H7 (cell line): ENCODE measurements around the gene ZC3H18. TPM values are rescaled to one million over a fixed set of nuclear protein-coding genes. Genes with fewer than 3 reads are reported as not detected.
A peak's percentile ranks its signal among the peaks of the same experiment; 100 is the strongest.

Experiments
- DNase-seq: peaks from one replicate; pipeline ENCODE4 v3.0.0; 2012
- H3K27me3 ChIP-seq: 2 replicates; pipeline ENCODE4 v1.6.0; 2011; ENCODE audit warnings: mild to moderate bottlenecking, low read length; ENCODE audit not compliant: control insufficient read depth, insufficient read depth
- H3K36me3 ChIP-seq: replicated peaks from 2 replicates; pipeline ENCODE4 v1.5.1; 2011; ENCODE audit warnings: low read length; ENCODE audit not compliant: control insufficient read depth, insufficient read depth
- H3K4me3 ChIP-seq: 2 replicates; pipeline ENCODE4 v1.5.1; 2011; ENCODE audit warnings: low read depth, mild to moderate bottlenecking, control low read depth, low read length, moderate library complexity; ENCODE audit not compliant: insufficient read depth
- total RNA-seq: library from RNA; depleted of rRNA; stranded (reverse); fragments of >200 nt; shearing (Covaris generic); gene quantifications from 2 replicates; pipeline ENCODE4 v1.2.3, GENCODE V29; 2014; rRNA removed

The ZC3H18 gene
- 19.5 and 20.0 TPM in 2 replicates for total RNA-seq

GRCh38 chr16:88569985-88570690, at the start of gene ZC3H18:
ZC3H18 (plus strand) TSS chr16:88570403; CDS start chr16:88577124, 6,721 bp downstream.
- Histone ChIP-seq H3K36me3 (peaks cover 4% of the 10 kb centered on the region; the same call in 1 of the 2 replicates), H3K27me3 (no peaks in the 10 kb centered on the region), H3K4me3 (peak within 1 kb of the TSS; percentile 86)
- peak; percentile 100 for DNase-seq

GRCh38 chr16:88521674-88522073, 48.5 kb upstream of the ZC3H18 start:
- no peak for DNase-seq
- Histone ChIP-seq H3K4me3 (no peak overlapping the region), H3K27me3 (no peaks in the 10 kb centered on the region), H3K36me3 (no peaks in the 10 kb centered on the region)

GRCh38 chr16:88522276-88522949, 47.8 kb upstream of the ZC3H18 start:
- Histone ChIP-seq H3K27me3 (no peaks in the 10 kb centered on the region), H3K4me3 (no peak overlapping the region), H3K36me3 (no peaks in the 10 kb centered on the region)
- no peak for DNase-seq

- Histone ChIP-seq H3K27me3 (no peaks in the 10 kb centered on the region), H3K36me3 (no peaks in the 10 kb centered on the region), H3K4me3 (no peak overlapping the region)
- DNase-seq, result no peak
Observed at GRCh38 chr16:88523309-88524161, 46.7 kb upstream of the ZC3H18 start.

- Histone ChIP-seq H3K36me3 (no peaks in the 10 kb centered on the region), H3K4me3 (no peak overlapping the region), H3K27me3 (no peaks in the 10 kb centered on the region)
- no peak for DNase-seq
Observed at GRCh38 chr16:88524274-88524972, 45.8 kb upstream of the ZC3H18 start.

- Histone ChIP-seq H3K4me3 (no peak overlapping the region), H3K27me3 (no peaks in the 10 kb centered on the region), H3K36me3 (no peaks in the 10 kb centered on the region)
- DNase-seq, result no peak
Observed at GRCh38 chr16:88524973-88525662, 45.1 kb upstream of the ZC3H18 start.

- H3K36me3 ChIP-seq, result no peaks in the 10 kb centered on the region; the same call in 1 of the 2 replicates
Observed at GRCh38 chr16:88525663-88525990, 44.6 kb upstream of the ZC3H18 start.

GRCh38 chr16:88526008-88526905, 43.9 kb upstream of the ZC3H18 start:
- no peaks in the 10 kb centered on the region; the same call in 1 of the 2 replicates for H3K36me3 ChIP-seq
- no peak for DNase-seq
- H3K27me3 ChIP-seq, result no peaks in the 10 kb centered on the region
- H3K4me3 ChIP-seq, result no peak overlapping the region

More at GRCh38 chr16:88525663-88525990, 44.6 kb upstream of the ZC3H18 start:
- H3K4me3 ChIP-seq, result no peak overlapping the region
- DNase-seq, result no peak
- no peaks in the 10 kb centered on the region for H3K27me3 ChIP-seq

GRCh38 chr16:88526906-88527185, 43.4 kb upstream of the ZC3H18 start:
- Histone ChIP-seq H3K4me3 (no peak overlapping the region), H3K36me3 (no peaks in the 10 kb centered on the region; the same call in 1 of the 2 replicates), H3K27me3 (no peaks in the 10 kb centered on the region)
- DNase-seq, result no peak

GRCh38 chr16:88527186-88527936, 42.8 kb upstream of the ZC3H18 start:
- Histone ChIP-seq H3K36me3 (no peaks in the 10 kb centered on the region; the same call in 1 of the 2 replicates), H3K27me3 (no peaks in the 10 kb centered on the region), H3K4me3 (no peak overlapping the region)
- peak; percentile 98 for DNase-seq

- H3K36me3 ChIP-seq, result no peaks in the 10 kb centered on the region; the same call in 1 of the 2 replicates
- no peak overlapping the region for H3K4me3 ChIP-seq
- H3K27me3 ChIP-seq, result no peaks in the 10 kb centered on the region
- no peak for DNase-seq
Observed at GRCh38 chr16:88527937-88528743, 42.1 kb upstream of the ZC3H18 start.

GRCh38 chr16:88528902-88529318, 41.3 kb upstream of the ZC3H18 start:
- no peaks in the 10 kb centered on the region; the same call in 1 of the 2 replicates for H3K36me3 ChIP-seq
- H3K27me3 ChIP-seq, result no peaks in the 10 kb centered on the region
- no peak for DNase-seq
- no peak overlapping the region for H3K4me3 ChIP-seq
